Spleen (tissue), 7 donors: ENCODE data around the gene INTS6L.

Experiments used
- POLR2A ChIP-seq, 3 donors: fragments of 450-650 bp; IDR thresholded peaks; one replicate each; pipeline ENCODE4 v1.5.1; 2017; ENCODE audit warnings: antibody characterized with exemption in 3 of 3, mild to moderate bottlenecking in 1 of 3
- POLR2AphosphoS5 ChIP-seq, 3 donors: sonication (generic); formaldehyde crosslinking; IDR thresholded peaks; one replicate each; pipeline ENCODE4 v1.5.1; 2017; ENCODE audit warnings: antibody characterized with exemption in 3 of 3
- TF ChIP-seq, protein P1 (sequence below), 11 experiments: fragments of 200-600 bp in 7 of 11; fragments of 450-650 bp in 4 of 11; sonication (generic) in 4 of 11; IDR thresholded peaks in 8 of 11; conservative IDR thresholded peaks in 3 of 11; 1 replicate in 7 of 11; 2 replicates in 4 of 11; pipeline versions ENCODE4 v1.4.0 to v1.8.0; 2016 to 2021; ENCODE audit warnings: antibody characterized with exemption in 11 of 11, inconsistent platforms in 4 of 11, mild to moderate bottlenecking in 1 of 11
- donor health status: DM: no; HTN: no; CAD: no; lungs with moderate emphysema.
- donor health status: DM: no; HTN: no; CAD: no.
- donor health status: DM: no; HTN: no; CAD: no.

DNA sequence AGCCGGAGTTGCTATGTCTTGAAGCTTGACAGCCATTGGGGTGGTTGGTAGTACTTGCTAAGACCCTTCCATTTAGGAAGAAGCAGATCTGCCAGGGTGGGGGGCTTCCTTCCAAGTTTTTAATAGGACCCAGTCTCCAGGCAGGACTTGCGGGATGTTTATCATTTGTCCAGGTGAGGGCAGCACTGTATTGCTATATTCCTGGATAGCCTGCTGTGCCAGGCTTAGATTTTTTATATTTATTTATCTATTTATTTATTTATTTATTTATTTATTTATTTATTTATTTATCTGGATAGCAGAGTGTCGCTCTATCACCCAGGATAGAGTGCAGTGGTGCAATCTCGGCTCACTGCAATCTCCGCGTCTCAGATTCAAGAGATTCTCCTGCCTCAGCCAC lies 105.5 kb downstream of the INTS6L start:
- TF ChIP-seq, protein P1, sequence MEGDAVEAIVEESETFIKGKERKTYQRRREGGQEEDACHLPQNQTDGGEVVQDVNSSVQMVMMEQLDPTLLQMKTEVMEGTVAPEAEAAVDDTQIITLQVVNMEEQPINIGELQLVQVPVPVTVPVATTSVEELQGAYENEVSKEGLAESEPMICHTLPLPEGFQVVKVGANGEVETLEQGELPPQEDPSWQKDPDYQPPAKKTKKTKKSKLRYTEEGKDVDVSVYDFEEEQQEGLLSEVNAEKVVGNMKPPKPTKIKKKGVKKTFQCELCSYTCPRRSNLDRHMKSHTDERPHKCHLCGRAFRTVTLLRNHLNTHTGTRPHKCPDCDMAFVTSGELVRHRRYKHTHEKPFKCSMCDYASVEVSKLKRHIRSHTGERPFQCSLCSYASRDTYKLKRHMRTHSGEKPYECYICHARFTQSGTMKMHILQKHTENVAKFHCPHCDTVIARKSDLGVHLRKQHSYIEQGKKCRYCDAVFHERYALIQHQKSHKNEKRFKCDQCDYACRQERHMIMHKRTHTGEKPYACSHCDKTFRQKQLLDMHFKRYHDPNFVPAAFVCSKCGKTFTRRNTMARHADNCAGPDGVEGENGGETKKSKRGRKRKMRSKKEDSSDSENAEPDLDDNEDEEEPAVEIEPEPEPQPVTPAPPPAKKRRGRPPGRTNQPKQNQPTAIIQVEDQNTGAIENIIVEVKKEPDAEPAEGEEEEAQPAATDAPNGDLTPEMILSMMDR (IDR thresholded peaks at IDR 0.05 in 8 of 11, conservative IDR thresholded peaks at IDR 0.05 in 3 of 11): no peak
- TF ChIP-seq POLR2AphosphoS5 (IDR thresholded peaks at IDR 0.05) (no peak), POLR2A (IDR thresholded peaks at IDR 0.05) (no peak)
